GM13976 (cell line): ENCODE data around the gene DDX52.
"Not testable (repeated sequence)": the region's sequence is repeated elsewhere in the genome, so short reads cannot be mapped to it uniquely, and the experiment has no call there.

Source experiments
- DNase-seq: peaks from one replicate; pipeline ENCODE4 v3.0.0; 2012; ENCODE audit warnings: low spot score
- in situ Hi-C: fragments of 300-500 bp; cut with MboI; formaldehyde crosslinking; loops from one replicate; pipeline ENCODE4 v1.12.0; 2022; ENCODE audit warnings: low sequenced_read_pairs, mixed read lengths, inconsistent platforms; ENCODE audit not compliant: unreplicated experiment
- TF ChIP-seq, protein P1 (sequence below): IDR thresholded peaks from 2 replicates; pipeline ENCODE4 v1.5.1; 2012; ENCODE audit warnings: borderline replicate concordance, mild to moderate bottlenecking; ENCODE audit not compliant: insufficient read depth; ENCODE audit errors: extremely low read depth, missing control alignments, control extremely low read depth

The DDX52 gene

GRCh38 chr17:37642681-37643080 lies 565 bp downstream of the DDX52 start:
- in situ Hi-C loops, result no loop called here
- TF ChIP-seq, protein P1, sequence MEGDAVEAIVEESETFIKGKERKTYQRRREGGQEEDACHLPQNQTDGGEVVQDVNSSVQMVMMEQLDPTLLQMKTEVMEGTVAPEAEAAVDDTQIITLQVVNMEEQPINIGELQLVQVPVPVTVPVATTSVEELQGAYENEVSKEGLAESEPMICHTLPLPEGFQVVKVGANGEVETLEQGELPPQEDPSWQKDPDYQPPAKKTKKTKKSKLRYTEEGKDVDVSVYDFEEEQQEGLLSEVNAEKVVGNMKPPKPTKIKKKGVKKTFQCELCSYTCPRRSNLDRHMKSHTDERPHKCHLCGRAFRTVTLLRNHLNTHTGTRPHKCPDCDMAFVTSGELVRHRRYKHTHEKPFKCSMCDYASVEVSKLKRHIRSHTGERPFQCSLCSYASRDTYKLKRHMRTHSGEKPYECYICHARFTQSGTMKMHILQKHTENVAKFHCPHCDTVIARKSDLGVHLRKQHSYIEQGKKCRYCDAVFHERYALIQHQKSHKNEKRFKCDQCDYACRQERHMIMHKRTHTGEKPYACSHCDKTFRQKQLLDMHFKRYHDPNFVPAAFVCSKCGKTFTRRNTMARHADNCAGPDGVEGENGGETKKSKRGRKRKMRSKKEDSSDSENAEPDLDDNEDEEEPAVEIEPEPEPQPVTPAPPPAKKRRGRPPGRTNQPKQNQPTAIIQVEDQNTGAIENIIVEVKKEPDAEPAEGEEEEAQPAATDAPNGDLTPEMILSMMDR, result no peak
- peak; percentile 38 for DNase-seq

DNA sequence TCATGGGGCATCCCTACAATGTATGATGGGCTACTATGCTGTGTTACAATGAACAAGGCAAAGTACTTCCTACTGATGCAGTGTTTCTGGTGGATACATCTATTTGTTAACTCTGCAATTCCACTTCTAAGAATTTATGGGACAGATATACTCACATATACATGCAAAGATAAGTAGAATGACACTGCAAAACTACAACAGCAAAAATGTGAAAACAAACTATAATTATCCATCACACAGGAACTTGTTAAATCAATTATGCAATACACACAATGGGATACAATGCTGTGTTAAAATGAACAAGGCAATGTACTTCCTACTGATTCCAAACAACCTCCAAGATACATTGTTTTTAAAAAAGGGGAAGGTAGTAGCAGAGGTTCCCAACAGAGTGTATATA lies 3.2 kb downstream of the DDX52 start:
- TF ChIP-seq, protein P1, result no peak
- in situ Hi-C loops, result no loop called here
- no peak for DNase-seq

- no peak for DNase-seq
- in situ Hi-C loops, result loop anchor here (10.0 kb wide), 1 partner anchor 157 kb away; no protein-coding TSS in a partner anchor
- TF ChIP-seq, protein P1, result no peak
Observed at GRCh38 chr17:37637956-37638355, 5.3 kb downstream of the DDX52 start.

DNA sequence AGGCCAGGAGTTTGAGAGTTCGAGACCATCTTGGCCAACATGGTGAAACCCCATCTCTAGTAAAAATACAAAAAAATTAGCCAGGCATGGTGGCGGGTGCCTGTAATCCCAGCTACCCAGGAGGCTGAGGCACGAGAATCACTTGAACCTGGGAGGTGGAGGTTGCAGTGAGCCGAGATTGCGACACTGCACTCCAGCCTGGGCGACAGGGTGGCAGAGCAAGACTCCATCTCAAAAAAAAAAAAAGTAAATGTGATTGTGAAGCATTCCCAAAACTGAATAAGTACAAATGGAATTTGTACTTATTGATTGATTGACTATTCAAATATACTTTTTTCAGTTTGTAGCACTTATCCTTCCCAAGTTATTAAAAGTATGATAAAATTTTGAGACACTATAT lies 26.8 kb downstream of the DDX52 start:
- DNase-seq, in situ Hi-C loops: not testable (repeated sequence)

- no peak for DNase-seq
- in situ Hi-C loops, result no loop called here
- TF ChIP-seq, protein P1, result no peak
Observed at GRCh38 chr17:37614823-37615222, 28.4 kb downstream of the DDX52 start.

DNA sequence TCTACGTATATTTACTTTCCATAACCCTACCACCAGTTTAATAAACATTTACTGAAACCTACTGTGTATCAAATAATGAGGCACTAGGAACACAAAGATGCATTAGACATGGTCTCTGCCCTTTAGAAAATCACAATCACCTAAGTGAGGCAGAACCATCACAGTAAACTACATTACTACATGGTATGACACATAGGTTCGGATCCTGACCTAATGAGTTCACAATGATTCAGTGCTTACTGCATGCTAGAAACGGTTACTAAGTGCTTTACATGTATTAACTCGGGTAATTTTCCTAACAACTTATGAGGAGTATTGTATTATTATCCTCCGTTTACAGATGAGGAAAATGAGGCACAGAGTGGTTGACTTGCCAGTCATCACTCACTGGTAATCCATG lies 28.9 kb downstream of the DDX52 start:
- DNase-seq, result no peak
- in situ Hi-C loops, result no loop called here
- TF ChIP-seq, protein P1, result no peak

DNA sequence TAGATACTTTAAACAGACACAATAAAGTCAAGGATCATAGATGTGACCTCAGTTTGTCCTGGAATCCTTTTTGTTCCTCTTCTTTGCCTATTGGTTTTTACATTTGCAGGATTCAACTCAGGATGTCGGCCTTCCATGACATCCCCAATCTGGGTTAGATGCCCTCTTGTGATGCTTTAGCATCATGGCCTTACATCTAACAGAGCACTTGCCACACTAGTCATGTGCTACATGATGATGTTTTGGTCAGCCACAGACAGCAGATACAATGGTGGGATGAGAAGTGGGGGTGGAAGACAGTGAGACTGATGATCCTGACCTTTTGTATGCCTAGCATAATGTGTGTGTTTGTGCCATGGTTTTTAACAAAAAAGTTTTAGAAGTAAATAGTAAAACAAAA lies 32.3 kb downstream of the DDX52 start:
- no peak for DNase-seq
- in situ Hi-C loops, result no loop called here
- TF ChIP-seq, protein P1, result no peak

DNA sequence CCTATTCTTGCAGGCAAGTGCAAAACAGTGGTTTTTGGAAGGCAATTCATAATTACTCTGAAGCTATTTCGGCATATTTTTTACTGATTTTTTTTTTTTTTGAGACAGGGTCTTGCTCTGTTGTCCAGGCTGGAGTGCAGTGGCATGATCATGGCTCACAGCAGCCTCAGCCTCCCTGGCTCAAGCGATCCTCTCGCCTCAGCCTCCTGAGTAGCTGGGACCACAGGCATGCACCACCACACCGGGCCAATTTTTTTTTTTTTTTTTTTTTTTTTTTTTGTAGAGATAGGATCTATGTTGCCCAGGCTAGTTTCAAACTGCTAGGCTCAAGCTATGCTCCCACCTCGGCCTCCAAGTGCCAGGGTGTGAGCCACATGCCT lies 33.2 kb downstream of the DDX52 start:
- in situ Hi-C loops, DNase-seq: not testable (repeated sequence)
